Measurements from ENCODE around the gene ZSWIM5. TPM values are rescaled to one million over a fixed set of nuclear protein-coding genes. Genes with fewer than 3 reads are reported as not detected.

The ZSWIM5 gene
- total RNA-seq, 1 donor from 2014 or later, result 23.6 TPM

- no peak for TF ChIP-seq CTCF (IDR thresholded peaks at IDR 0.05; ENCODE audit: partially characterized antibody, unreplicated experiment)
- Mint-ChIP-seq H3K36me3 (ENCODE audit: unreplicated experiment) (no peaks in the 10 kb centered on the region), H3K9me3 (ENCODE audit: unreplicated experiment) (no peaks in the 10 kb centered on the region), H3K4me1 (ENCODE audit: low read depth, unreplicated experiment) (no peaks in the 10 kb centered on the region), H3K27me3 (ENCODE audit: unreplicated experiment) (no peaks in the 10 kb centered on the region), H3K4me3 (ENCODE audit: unreplicated experiment) (no peak overlapping the region), H3K27ac (ENCODE audit: unreplicated experiment) (no peak overlapping the region)
- no peak for DNase-seq
Observed at GRCh38 chr1:45033356-45033755, 173.0 kb downstream of the ZSWIM5 start.

- Mint-ChIP-seq H3K4me3 (ENCODE audit: unreplicated experiment) (no peak overlapping the region), H3K4me1 (ENCODE audit: low read depth, unreplicated experiment) (no peaks in the 10 kb centered on the region), H3K9me3 (ENCODE audit: unreplicated experiment) (no peaks in the 10 kb centered on the region), H3K36me3 (ENCODE audit: unreplicated experiment) (no peaks in the 10 kb centered on the region), H3K27me3 (ENCODE audit: unreplicated experiment) (no peaks in the 10 kb centered on the region), H3K27ac (ENCODE audit: unreplicated experiment) (no peak overlapping the region)
- no peak for DNase-seq
- no peak for TF ChIP-seq CTCF (IDR thresholded peaks at IDR 0.05; ENCODE audit: partially characterized antibody, unreplicated experiment)
Observed at GRCh38 chr1:45032837-45033236, 173.6 kb downstream of the ZSWIM5 start.

- TF ChIP-seq CTCF (IDR thresholded peaks at IDR 0.05; ENCODE audit: partially characterized antibody, unreplicated experiment), result no peak
- Mint-ChIP-seq H3K9me3 (ENCODE audit: unreplicated experiment) (no peaks in the 10 kb centered on the region), H3K36me3 (ENCODE audit: unreplicated experiment) (no peaks in the 10 kb centered on the region), H3K4me1 (ENCODE audit: low read depth, unreplicated experiment) (no peaks in the 10 kb centered on the region), H3K27ac (ENCODE audit: unreplicated experiment) (no peak overlapping the region), H3K4me3 (ENCODE audit: unreplicated experiment) (no peak overlapping the region), H3K27me3 (ENCODE audit: unreplicated experiment) (no peaks in the 10 kb centered on the region)
- no peak for DNase-seq
Observed at GRCh38 chr1:45026446-45026845, 180.0 kb downstream of the ZSWIM5 start.

- Mint-ChIP-seq H3K36me3 (ENCODE audit: unreplicated experiment) (no peaks in the 10 kb centered on the region), H3K4me3 (ENCODE audit: unreplicated experiment) (no peak overlapping the region)
Observed at GRCh38 chr1:45023663-45024062, 182.7 kb downstream of the ZSWIM5 start.

More at GRCh38 chr1:45023663-45024062, 182.7 kb downstream of the ZSWIM5 start:
- no peak for DNase-seq
- no peak overlapping the region for H3K27ac Mint-ChIP-seq (ENCODE audit: unreplicated experiment)
- peaks cover 2% of the 10 kb centered on the region for H3K27me3 Mint-ChIP-seq (ENCODE audit: unreplicated experiment)
- H3K9me3 Mint-ChIP-seq (ENCODE audit: unreplicated experiment), result no peaks in the 10 kb centered on the region
- H3K4me1 Mint-ChIP-seq (ENCODE audit: low read depth, unreplicated experiment), result no peaks in the 10 kb centered on the region
- no peak for TF ChIP-seq CTCF (IDR thresholded peaks at IDR 0.05; ENCODE audit: partially characterized antibody, unreplicated experiment)

All from glutamatergic neuron (in vitro differentiated cells).